GM10266 (cell line): Measurements from ENCODE around the gene TNKS2.
"Not testable (repeated sequence)": the region's sequence is repeated elsewhere in the genome, so short reads cannot be mapped to it uniquely, and the experiment has no call there.

Experiments used
- DNase-seq: peaks from one replicate; pipeline ENCODE4 v3.0.0; 2012; ENCODE audit errors: extremely low spot score
- TF ChIP-seq, protein P1 (sequence below): IDR thresholded peaks from 2 replicates; pipeline ENCODE4 v1.5.1; 2012; ENCODE audit warnings: mild to moderate bottlenecking, low read depth; ENCODE audit not compliant: control insufficient read depth, insufficient read depth; ENCODE audit errors: missing control alignments

The TNKS2 gene

GRCh38 chr10:91797874-91798648 is at the start of gene TNKS2:
Gene TNKS2, plus strand, starts transcription at chr10:91798426. Its CDS starts 265 bp downstream, at chr10:91798691.
- TF ChIP-seq, protein P1, sequence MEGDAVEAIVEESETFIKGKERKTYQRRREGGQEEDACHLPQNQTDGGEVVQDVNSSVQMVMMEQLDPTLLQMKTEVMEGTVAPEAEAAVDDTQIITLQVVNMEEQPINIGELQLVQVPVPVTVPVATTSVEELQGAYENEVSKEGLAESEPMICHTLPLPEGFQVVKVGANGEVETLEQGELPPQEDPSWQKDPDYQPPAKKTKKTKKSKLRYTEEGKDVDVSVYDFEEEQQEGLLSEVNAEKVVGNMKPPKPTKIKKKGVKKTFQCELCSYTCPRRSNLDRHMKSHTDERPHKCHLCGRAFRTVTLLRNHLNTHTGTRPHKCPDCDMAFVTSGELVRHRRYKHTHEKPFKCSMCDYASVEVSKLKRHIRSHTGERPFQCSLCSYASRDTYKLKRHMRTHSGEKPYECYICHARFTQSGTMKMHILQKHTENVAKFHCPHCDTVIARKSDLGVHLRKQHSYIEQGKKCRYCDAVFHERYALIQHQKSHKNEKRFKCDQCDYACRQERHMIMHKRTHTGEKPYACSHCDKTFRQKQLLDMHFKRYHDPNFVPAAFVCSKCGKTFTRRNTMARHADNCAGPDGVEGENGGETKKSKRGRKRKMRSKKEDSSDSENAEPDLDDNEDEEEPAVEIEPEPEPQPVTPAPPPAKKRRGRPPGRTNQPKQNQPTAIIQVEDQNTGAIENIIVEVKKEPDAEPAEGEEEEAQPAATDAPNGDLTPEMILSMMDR: no peak
- peak; percentile 96 for DNase-seq

GRCh38 chr10:91749592-91749991 is 48.6 kb upstream of the TNKS2 start:
- not testable (repeated sequence) for DNase-seq

DNA sequence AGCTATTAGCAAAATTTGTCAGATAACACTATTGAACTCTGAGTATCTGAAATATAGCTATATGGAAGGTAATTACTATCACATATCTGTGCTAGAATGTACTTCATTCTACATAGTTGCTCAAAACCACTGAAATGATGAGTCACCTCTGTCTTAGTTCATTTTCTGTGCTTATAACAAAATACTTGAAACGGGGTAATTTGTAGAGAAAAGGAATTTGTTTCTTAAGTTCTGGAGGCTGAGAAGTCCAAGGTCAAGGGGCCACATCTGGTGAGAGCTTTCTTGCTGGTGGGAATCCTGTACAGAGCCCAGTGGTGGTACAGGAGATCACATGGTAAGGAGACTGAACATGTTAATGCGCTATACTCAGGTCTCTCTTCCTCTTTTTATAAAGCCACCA is 41.9 kb upstream of the TNKS2 start:
- TF ChIP-seq, protein P1: no peak
- DNase-seq: no peak

DNA sequence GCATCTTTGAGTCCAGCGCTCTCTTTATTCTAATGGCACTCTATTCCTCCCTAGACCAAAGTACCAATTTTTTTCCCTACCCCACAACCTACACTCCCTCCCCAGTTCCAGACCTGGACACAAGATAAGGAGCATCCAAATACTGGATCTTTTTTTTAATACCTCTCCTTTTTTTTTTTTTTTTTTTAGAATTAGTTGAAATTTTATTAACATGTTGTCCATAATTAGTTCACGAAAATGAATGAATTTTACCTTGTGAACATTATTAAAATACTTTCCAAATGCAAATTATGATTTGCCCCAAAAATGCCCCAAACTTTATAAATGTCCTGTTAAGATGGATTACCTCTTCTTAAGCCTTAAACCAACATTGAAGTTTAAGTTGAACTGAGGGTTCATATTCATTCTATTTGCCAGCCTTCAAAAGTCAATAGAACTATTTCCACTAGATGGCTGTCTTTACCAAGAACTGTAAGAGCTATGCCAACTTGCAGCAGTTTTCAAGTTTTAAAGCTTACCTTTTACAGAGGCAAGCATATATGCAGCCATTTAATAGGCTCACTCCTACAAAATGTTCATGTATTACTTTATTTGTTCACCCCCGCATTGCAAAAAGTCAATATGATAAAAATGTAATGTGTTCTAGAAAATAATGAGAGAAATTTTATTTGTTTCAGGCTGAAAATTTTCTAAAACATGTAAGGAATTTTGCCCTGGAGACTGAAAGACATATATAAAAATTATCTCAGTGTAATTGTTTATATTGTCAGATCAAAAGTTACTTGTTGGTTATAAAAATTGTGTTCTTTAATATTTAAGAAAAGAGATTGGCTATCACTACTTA is 39.7 kb upstream of the TNKS2 start:
- DNase-seq: peak; percentile 35
- TF ChIP-seq, protein P1: peak; percentile 56

DNA sequence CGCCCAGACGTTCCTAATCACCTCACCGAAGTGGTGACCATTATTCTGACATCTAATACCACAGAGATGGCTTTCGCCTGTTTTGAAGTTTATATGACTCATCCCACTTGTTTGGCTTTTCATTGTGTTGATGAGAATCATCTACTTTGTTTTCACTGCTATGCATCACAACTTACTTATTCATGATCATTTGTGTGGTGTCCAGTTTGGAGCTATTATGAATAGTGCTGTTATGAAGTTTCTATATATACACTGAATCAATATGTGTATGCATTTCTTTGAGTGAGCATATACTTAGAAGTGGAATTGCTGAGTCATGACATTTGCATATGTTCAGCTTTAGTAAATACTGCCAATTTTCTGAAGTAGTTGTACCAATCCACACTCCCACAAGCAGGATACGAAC is 38.6 kb upstream of the TNKS2 start:
- no peak for DNase-seq
- TF ChIP-seq, protein P1: no peak

GRCh38 chr10:91761721-91762120 is 36.5 kb upstream of the TNKS2 start:
- TF ChIP-seq, protein P1: no peak
- no peak for DNase-seq

GRCh38 chr10:91762878-91763277 is 35.3 kb upstream of the TNKS2 start:
- no peak for DNase-seq

More at GRCh38 chr10:91762878-91763277, 35.3 kb upstream of the TNKS2 start:
- TF ChIP-seq, protein P1: no peak
